DND-41 (cell line): ENCODE data around the gene STXBP5L.
"Not testable (repeated sequence)": the region's sequence is repeated elsewhere in the genome, so short reads cannot be mapped to it uniquely, and the experiment has no call there.

Source experiments
- ATAC-seq: fragments of 200-7000 bp; cut with Tn5 transposase; 3 replicates; pipeline ENCODE4 v1.9.1; 2021; ENCODE audit warnings: low read depth; ENCODE audit not compliant: insufficient read depth
- DNase-seq: peaks from one replicate; pipeline ENCODE4 v3.0.0-alpha.2; 2020
- H2AFZ ChIP-seq: 2 replicates; pipeline ENCODE4 v1.6.0; 2012; ENCODE audit warnings: low read depth, low read length
- H3K27ac ChIP-seq: 2 replicates; pipeline ENCODE4 v1.5.1; 2012; ENCODE audit warnings: low read length, inconsistent platforms
- H3K27me3 ChIP-seq: fragments of 200-600 bp; sonication (generic); 2 replicates; pipeline ENCODE4 v1.6.0; 2012; ENCODE audit warnings: low read length, mild to moderate bottlenecking, inconsistent platforms; ENCODE audit not compliant: insufficient read depth, poor library complexity
- H3K36me3 ChIP-seq: 2 replicates; pipeline ENCODE4 v1.5.1; 2012; ENCODE audit warnings: low read length, inconsistent platforms; ENCODE audit not compliant: insufficient read depth
- H3K4me1 ChIP-seq: 2 replicates; pipeline ENCODE4 v1.5.1; 2012; ENCODE audit warnings: mild to moderate bottlenecking, low read length; ENCODE audit not compliant: insufficient read depth
- H3K4me2 ChIP-seq: 2 replicates; pipeline ENCODE4 v1.6.0; 2012; ENCODE audit warnings: mild to moderate bottlenecking, moderate library complexity, low read length, inconsistent platforms; ENCODE audit not compliant: insufficient read depth
- H3K4me3 ChIP-seq, 2 experiments: fragments of 200-600 bp in 1 of 2; shearing (Covaris generic) in 1 of 2; 2 replicates each; pipeline ENCODE4 v1.5.1; 2012 to 2016; ENCODE audit warnings: inconsistent platforms in 2 of 2, low read length in 2 of 2, mild to moderate bottlenecking in 2 of 2, low read depth in 1 of 2, moderate library complexity in 1 of 2
- H3K79me2 ChIP-seq: 2 replicates; pipeline ENCODE4 v1.6.0; 2012; ENCODE audit warnings: low read length, inconsistent platforms; ENCODE audit not compliant: insufficient read depth
- H3K9ac ChIP-seq: 2 replicates; pipeline ENCODE4 v1.6.0; 2012; ENCODE audit warnings: low read depth, mild to moderate bottlenecking, inconsistent platforms, low read length, moderate library complexity
- H3K9me3 ChIP-seq: 2 replicates; pipeline ENCODE4 v1.5.1; 2012; ENCODE audit warnings: low read length, moderate library complexity, mild to moderate bottlenecking, inconsistent platforms; ENCODE audit not compliant: insufficient read depth, severe bottlenecking
- H4K20me1 ChIP-seq: 2 replicates; pipeline ENCODE4 v1.6.0; 2012; ENCODE audit warnings: low read length; ENCODE audit not compliant: insufficient read depth
- EZH2 ChIP-seq: IDR thresholded peaks from 3 replicates; pipeline ENCODE4 v1.6.1; 2012; ENCODE audit warnings: borderline replicate concordance, low read depth, mild to moderate bottlenecking, moderate library complexity, low read length, inconsistent platforms; ENCODE audit not compliant: severe bottlenecking
- TF ChIP-seq, protein P1 (sequence below): IDR thresholded peaks from 2 replicates; pipeline ENCODE4 v1.5.1; 2012; ENCODE audit warnings: borderline replicate concordance, low read length, moderate library complexity, mild to moderate bottlenecking; ENCODE audit not compliant: poor library complexity, severe bottlenecking; ENCODE audit errors: extremely low read depth

The STXBP5L gene

DNA sequence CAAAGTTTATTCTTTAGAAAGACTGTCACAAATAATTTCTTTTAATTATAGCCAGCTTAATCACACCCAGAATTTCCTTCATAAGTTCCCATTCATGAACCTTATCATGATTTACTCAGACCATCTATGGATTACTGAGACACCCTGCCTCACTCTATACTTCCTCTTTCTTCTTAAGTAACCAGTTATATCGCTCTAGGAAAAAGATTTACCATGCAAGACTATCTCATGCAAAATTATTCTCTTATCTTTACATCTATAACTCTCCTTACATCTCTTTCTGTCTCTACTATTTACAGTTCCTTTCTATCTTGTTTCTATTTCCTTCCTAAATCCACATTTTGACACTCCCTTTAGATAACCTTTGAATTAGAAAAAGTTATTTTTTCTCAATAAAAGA is 321.0 kb downstream of the STXBP5L start:
- Histone ChIP-seq H3K4me3 (no peak overlapping the region), H4K20me1 (no peaks in the 10 kb centered on the region), H3K27ac (no peak overlapping the region), H3K36me3 (no peaks in the 10 kb centered on the region), H3K9me3 (no peaks in the 10 kb centered on the region), H3K27me3 (no peaks in the 10 kb centered on the region), H3K9ac (no peak overlapping the region), H3K79me2 (no peaks in the 10 kb centered on the region), H2AFZ (no peak overlapping the region), H3K4me1 (no peaks in the 10 kb centered on the region), H3K4me2 (no peak overlapping the region)
- TF ChIP-seq EZH2 = no peak
- TF ChIP-seq, protein P1, sequence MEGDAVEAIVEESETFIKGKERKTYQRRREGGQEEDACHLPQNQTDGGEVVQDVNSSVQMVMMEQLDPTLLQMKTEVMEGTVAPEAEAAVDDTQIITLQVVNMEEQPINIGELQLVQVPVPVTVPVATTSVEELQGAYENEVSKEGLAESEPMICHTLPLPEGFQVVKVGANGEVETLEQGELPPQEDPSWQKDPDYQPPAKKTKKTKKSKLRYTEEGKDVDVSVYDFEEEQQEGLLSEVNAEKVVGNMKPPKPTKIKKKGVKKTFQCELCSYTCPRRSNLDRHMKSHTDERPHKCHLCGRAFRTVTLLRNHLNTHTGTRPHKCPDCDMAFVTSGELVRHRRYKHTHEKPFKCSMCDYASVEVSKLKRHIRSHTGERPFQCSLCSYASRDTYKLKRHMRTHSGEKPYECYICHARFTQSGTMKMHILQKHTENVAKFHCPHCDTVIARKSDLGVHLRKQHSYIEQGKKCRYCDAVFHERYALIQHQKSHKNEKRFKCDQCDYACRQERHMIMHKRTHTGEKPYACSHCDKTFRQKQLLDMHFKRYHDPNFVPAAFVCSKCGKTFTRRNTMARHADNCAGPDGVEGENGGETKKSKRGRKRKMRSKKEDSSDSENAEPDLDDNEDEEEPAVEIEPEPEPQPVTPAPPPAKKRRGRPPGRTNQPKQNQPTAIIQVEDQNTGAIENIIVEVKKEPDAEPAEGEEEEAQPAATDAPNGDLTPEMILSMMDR = no peak
- DNase-seq = no peak
- ATAC-seq = no peak

DNA sequence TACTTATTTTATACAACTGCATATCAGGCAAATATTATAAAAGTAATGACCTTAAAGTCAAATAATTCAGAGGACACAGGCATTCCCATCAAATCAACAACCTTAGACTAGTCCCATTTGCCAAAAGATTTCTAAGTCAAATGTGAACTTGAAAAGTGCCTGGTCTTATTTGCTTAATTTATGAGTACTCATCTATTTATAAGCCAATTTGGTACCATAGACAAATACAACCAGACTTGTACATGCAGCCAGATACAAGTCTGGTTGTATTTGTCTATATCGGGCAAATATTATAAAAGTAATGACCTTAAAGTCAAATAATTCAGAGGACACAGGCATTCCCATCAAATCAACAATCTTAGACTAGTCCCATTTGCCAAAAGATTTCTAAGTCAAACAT is 322.2 kb downstream of the STXBP5L start:
- not testable (repeated sequence) for H3K4me2 ChIP-seq, H3K27me3 ChIP-seq, H3K4me3 ChIP-seq, H3K9ac ChIP-seq, ATAC-seq, H3K27ac ChIP-seq, H3K79me2 ChIP-seq, H3K9me3 ChIP-seq, H2AFZ ChIP-seq, DNase-seq, H3K36me3 ChIP-seq, H3K4me1 ChIP-seq, H4K20me1 ChIP-seq

DNA sequence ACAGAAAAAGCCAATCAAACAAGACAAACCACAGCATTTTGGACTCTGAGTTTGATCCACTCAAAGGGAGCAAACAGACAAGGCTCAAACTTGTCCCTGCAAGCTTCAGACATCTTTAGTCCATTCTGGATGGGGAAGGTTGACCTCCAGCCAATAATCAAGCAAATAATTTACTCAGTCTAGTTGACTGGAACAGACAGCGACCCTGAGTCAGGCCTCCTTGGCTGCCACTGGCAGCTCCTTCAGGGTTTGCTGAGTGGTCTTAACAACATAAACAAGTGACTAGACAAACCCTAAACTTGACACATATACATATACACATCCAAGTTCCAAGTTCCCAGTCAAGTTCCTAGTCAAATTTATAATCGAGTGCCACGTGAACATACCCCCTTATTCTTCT is 323.9 kb downstream of the STXBP5L start:
- no peak overlapping the region for H3K27ac ChIP-seq
- H3K9ac ChIP-seq = no peak overlapping the region
- no peak overlapping the region for H3K4me3 ChIP-seq
- H3K79me2 ChIP-seq = no peaks in the 10 kb centered on the region
- H2AFZ ChIP-seq = no peak overlapping the region
- no peak for ATAC-seq
- H3K27me3 ChIP-seq = no peaks in the 10 kb centered on the region
- no peaks in the 10 kb centered on the region for H3K9me3 ChIP-seq
- no peak for TF ChIP-seq EZH2
- TF ChIP-seq, protein P1 = no peak
- no peaks in the 10 kb centered on the region for H4K20me1 ChIP-seq
- DNase-seq = no peak
- H3K36me3 ChIP-seq = no peaks in the 10 kb centered on the region
- no peaks in the 10 kb centered on the region for H3K4me1 ChIP-seq
- H3K4me2 ChIP-seq = no peak overlapping the region

DNA sequence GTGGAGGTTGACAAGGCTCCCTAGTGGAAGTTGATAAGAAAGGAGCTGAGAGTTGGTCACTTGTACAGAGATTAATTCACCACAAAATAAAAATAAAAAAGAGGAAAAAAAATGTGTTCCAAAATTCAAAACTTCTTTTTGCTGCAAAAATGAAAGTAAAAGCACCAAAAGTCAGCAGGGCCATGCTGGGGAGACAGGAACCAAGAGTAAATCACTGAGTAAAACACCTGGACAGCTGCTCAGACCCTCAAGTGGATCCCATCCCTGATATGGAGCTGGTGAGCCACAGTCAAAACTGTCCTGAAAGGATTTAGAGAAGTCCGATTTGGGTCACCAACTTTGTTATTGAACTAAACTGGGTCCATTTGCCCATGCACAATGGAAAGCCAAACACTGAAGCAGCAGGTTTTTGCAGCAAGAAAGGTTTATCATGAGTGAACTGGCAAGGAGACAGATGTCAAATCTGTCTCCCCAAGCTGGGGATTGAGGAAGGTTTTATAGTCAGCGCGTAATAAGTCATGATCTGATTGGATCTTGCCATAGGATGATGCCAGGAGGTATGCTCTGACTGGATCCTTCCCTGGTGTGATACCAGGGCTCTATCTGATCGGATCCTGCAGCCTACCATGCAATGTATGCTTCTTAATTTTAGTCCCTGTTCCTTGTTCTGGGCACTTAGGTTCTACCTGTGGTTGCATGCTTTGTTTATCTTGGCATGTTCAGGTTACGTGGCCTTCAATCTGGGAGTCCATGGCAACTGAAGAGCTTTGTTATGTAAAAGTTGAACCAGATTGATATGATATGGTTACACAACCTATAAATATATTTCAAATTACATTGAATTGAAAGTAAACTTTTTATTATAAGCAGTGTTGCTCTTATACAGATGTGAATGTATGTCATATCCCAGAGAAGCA is 324.6 kb downstream of the STXBP5L start:
- no peaks in the 10 kb centered on the region for H3K79me2 ChIP-seq
- DNase-seq = no peak
- no peak overlapping the region for H3K9ac ChIP-seq
- H3K36me3 ChIP-seq = no peaks in the 10 kb centered on the region
- ATAC-seq = no peak
- no peak overlapping the region for H3K27ac ChIP-seq
- no peaks in the 10 kb centered on the region for H3K4me1 ChIP-seq
- H3K9me3 ChIP-seq = no peaks in the 10 kb centered on the region
- TF ChIP-seq EZH2 = no peak
- TF ChIP-seq, protein P1 = no peak
- no peaks in the 10 kb centered on the region for H3K27me3 ChIP-seq
- no peak overlapping the region for H3K4me3 ChIP-seq
- H4K20me1 ChIP-seq = no peaks in the 10 kb centered on the region
- no peak overlapping the region for H2AFZ ChIP-seq
- no peak overlapping the region for H3K4me2 ChIP-seq
